ENCODE measurements around the gene ATPAF2. TPM values are rescaled to one million over a fixed set of nuclear protein-coding genes. Genes with fewer than 3 reads are reported as not detected.

ATPAF2 gene
- polyA plus RNA-seq, 3 donors: 26.8 to 34.5 (median 28.1) TPM

Other genes starting within 250 kb of the ATPAF2 start
- gene SREBF1, start 202.2 kb downstream of the ATPAF2 start, polyA plus RNA-seq (ENCODE audit: insufficient read length in 3 of 3): 10 to 100 TPM; 38.3 to 60.7 (median 43.5) TPM
- gene TOM1L2, start 66.8 kb downstream of the ATPAF2 start, polyA plus RNA-seq (ENCODE audit: insufficient read length in 3 of 3): 10 to 100 TPM; 36.1 to 59.5 (median 52.6) TPM
- gene DRC3, start 66.3 kb downstream of the ATPAF2 start, polyA plus RNA-seq (ENCODE audit: insufficient read length in 3 of 3): 10 to 100 TPM; 12.9 to 25.4 (median 20.6) TPM
- 10 to 100 TPM; 12.6 to 14.0 (median 13.4) TPM for gene GID4, start 240 bp upstream of the ATPAF2 start, polyA plus RNA-seq (ENCODE audit: insufficient read length in 3 of 3)
- 10 to 100 TPM; 39.2 to 45.3 (median 41.5) TPM for gene DRG2, start 48.8 kb upstream of the ATPAF2 start, polyA plus RNA-seq (ENCODE audit: insufficient read length in 3 of 3)
- gene MYO15A, start 69.6 kb upstream of the ATPAF2 start, polyA plus RNA-seq (ENCODE audit: insufficient read length in 3 of 3): 1 to 10 TPM; 2.2 to 4.8 (median 3.3) TPM
- gene ALKBH5, start 144.7 kb upstream of the ATPAF2 start, polyA plus RNA-seq (ENCODE audit: insufficient read length in 3 of 3): 10 to 100 TPM; 70.6 to 74.7 (median 74.3) TPM
- 10 to 100 TPM; 31.3 to 40.5 (median 39.5) TPM for gene LLGL1, start 186.5 kb upstream of the ATPAF2 start, polyA plus RNA-seq (ENCODE audit: insufficient read length in 3 of 3)
- 100 to 1,000 TPM; 140 to 159 (median 142) TPM for gene FLII, start 219.6 kb upstream of the ATPAF2 start, polyA plus RNA-seq (ENCODE audit: insufficient read length in 3 of 3)
- gene MIEF2, start 221.5 kb upstream of the ATPAF2 start, polyA plus RNA-seq (ENCODE audit: insufficient read length in 3 of 3): 10 to 100 TPM; 17.2 to 21.7 (median 19.2) TPM

All from renal pelvis (tissue), 3 donors.